RWPE2 (cell line): ENCODE data around the gene ZNF568.

Experiments used
- ATAC-seq: fragments of 200-7000 bp; cut with Tn5 transposase; 3 replicates; pipeline ENCODE4 v1.9.1; 2021; ENCODE audit warnings: low read depth
- DNase-seq: peaks from one replicate; pipeline ENCODE4 v3.0.0-alpha.2; 2020; ENCODE audit warnings: low spot score
- H3K27ac ChIP-seq: fragments of 450-650 bp; 2 replicates; pipeline ENCODE4 v1.5.1; 2017; ENCODE audit warnings: mild to moderate bottlenecking; ENCODE audit not compliant: poor library complexity, severe bottlenecking
- H3K27me3 ChIP-seq: fragments of 250-450 bp; sonication (Bioruptor Pico); 2 replicates; pipeline ENCODE4 v1.5.1; 2021; ENCODE audit warnings: mild to moderate bottlenecking, moderate library complexity; ENCODE audit not compliant: insufficient read depth, poor library complexity, severe bottlenecking
- H3K36me3 ChIP-seq: fragments of 250-450 bp; sonication (Bioruptor Pico); 2 replicates; pipeline ENCODE4 v1.5.1; 2020; ENCODE audit warnings: low read depth, mild to moderate bottlenecking, moderate library complexity
- H3K4me1 ChIP-seq: fragments of 250-450 bp; sonication (Bioruptor Pico); 2 replicates; pipeline ENCODE4 v1.5.1; 2021; ENCODE audit warnings: mild to moderate bottlenecking, moderate library complexity; ENCODE audit not compliant: insufficient read depth, poor library complexity, severe bottlenecking
- H3K4me3 ChIP-seq: fragments of 250-450 bp; sonication (Bioruptor Pico); 2 replicates; pipeline ENCODE4 v1.5.1; 2021; ENCODE audit warnings: mild to moderate bottlenecking, moderate library complexity; ENCODE audit not compliant: severe bottlenecking
- H3K9me3 ChIP-seq: fragments of 250-450 bp; sonication (Bioruptor Pico); 2 replicates; pipeline ENCODE4 v1.5.1; 2021; ENCODE audit warnings: mild to moderate bottlenecking, moderate library complexity; ENCODE audit not compliant: severe bottlenecking
- CTCF ChIP-seq: fragments of 450-650 bp; IDR thresholded peaks from one replicate; pipeline ENCODE4 v1.5.1; 2017; ENCODE audit warnings: mild to moderate bottlenecking, moderate library complexity; ENCODE audit not compliant: poor library complexity, severe bottlenecking

Gene ZNF568

GRCh38 chr19:36997152-36997842 lies 81.2 kb downstream of the ZNF568 start:
- no peak for DNase-seq
- no peak for TF ChIP-seq CTCF
- H3K27ac ChIP-seq, result no peak overlapping the region
- H3K4me3 ChIP-seq, result no peak overlapping the region
- H3K4me1 ChIP-seq, result no peaks in the 10 kb centered on the region
- H3K9me3 ChIP-seq, result peaks cover 2% of the 10 kb centered on the region
- no peak for ATAC-seq
- H3K36me3 ChIP-seq, result peaks cover 6% of the 10 kb centered on the region; the same call in 1 of the 2 replicates
- H3K27me3 ChIP-seq, result no peaks in the 10 kb centered on the region

DNA sequence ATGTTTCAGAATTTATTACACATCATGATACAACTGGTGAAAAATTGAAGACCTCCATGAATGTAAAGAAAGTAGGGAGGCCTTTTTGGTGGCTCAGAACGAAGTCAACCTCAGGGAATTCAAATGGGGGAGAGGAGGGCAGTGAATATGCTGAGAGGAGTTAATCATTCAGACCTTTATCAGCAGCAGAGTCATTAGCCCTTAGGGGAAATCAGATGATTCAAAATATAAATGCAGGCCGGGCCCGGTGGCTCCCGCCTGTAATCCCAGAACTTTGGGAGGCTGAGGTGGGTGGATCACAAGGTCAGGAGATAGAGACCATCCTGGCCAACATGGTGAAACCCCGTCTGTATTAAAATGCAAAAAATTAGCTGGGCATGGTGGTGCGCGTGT lies 81.7 kb downstream of the ZNF568 start:
- no peak overlapping the region for H3K4me3 ChIP-seq
- no peaks in the 10 kb centered on the region for H3K4me1 ChIP-seq
- peaks cover 2% of the 10 kb centered on the region for H3K9me3 ChIP-seq
- ATAC-seq (no peak), DNase-seq (no peak)
- peaks cover 4% of the 10 kb centered on the region; the same call in 1 of the 2 replicates for H3K36me3 ChIP-seq
- no peak for TF ChIP-seq CTCF
- no peak overlapping the region for H3K27ac ChIP-seq
- no peaks in the 10 kb centered on the region for H3K27me3 ChIP-seq

- DNase-seq (no peak), ATAC-seq (no peak)
- Histone ChIP-seq H3K9me3 (peaks cover 3% of the 10 kb centered on the region), H3K36me3 (no peaks in the 10 kb centered on the region), H3K4me3 (no peak overlapping the region), H3K27me3 (no peaks in the 10 kb centered on the region), H3K27ac (no peak overlapping the region), H3K4me1 (no peaks in the 10 kb centered on the region)
- no peak for TF ChIP-seq CTCF
These were observed 83.2 kb downstream of the ZNF568 start for GRCh38 chr19:36999313-36999712.

GRCh38 chr19:37007587-37008220 lies 91.6 kb downstream of the ZNF568 start:
- DNase-seq (no peak), ATAC-seq (no peak)
- H3K27ac ChIP-seq, result no peak overlapping the region
- no peak for TF ChIP-seq CTCF
- H3K4me1 ChIP-seq, result no peaks in the 10 kb centered on the region
- peaks cover 16% of the 10 kb centered on the region for H3K9me3 ChIP-seq
- H3K27me3 ChIP-seq, result no peaks in the 10 kb centered on the region
- no peaks in the 10 kb centered on the region for H3K36me3 ChIP-seq
- no peak overlapping the region for H3K4me3 ChIP-seq

DNA sequence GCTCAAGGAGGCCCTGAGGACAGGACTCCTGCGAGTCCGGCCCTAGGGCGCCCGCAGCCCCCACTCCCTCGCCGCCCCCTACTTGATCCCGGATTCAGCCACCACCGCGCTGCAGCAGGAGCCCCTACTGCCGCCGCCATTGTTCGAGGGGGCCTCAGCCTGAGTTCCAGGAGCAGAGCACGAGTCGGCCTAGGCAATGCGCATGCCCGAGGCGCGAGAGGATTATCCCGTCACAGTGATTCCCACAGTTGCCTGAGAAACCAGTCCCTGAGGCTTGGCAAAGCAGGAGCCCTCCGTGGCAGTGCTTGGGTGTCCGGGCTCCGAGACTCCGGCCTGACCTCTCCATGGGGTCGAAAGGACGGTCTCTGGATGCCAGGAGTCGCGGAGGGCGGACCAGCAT lies 93.7 kb downstream of the ZNF568 start:
- Histone ChIP-seq H3K4me3 (no peak overlapping the region), H3K27ac (no peak overlapping the region), H3K9me3 (peaks cover 18% of the 10 kb centered on the region), H3K27me3 (no peaks in the 10 kb centered on the region), H3K36me3 (no peaks in the 10 kb centered on the region), H3K4me1 (no peaks in the 10 kb centered on the region)
- DNase-seq (no peak), ATAC-seq (no peak)
- no peak for TF ChIP-seq CTCF
